Activated effector memory CD4-positive, alpha-beta T cell treated with Interleukin-2 at 50 U/mL for 16 hours (primary cell): ENCODE results near the gene KLF9.
A peak's percentile ranks its signal among the peaks of the same experiment; 100 is the strongest.

Source experiments
- DNase-seq: peaks from one replicate; pipeline ENCODE4 v3.0.0-alpha.2; 2020

Gene KLF9

GRCh38 chr9:70413799-70414775, at the start of gene KLF9:
Gene KLF9, minus strand, starts transcription at chr9:70414657. Its CDS starts 1,294 bp downstream, at chr9:70413363.
- peak; percentile 88 for DNase-seq

- DNase-seq: no peak
These were observed 49.4 kb upstream of the KLF9 start for GRCh38 chr9:70463877-70464276.

- DNase-seq: no peak
These were observed 47.8 kb upstream of the KLF9 start for GRCh38 chr9:70462300-70462699.

DNA sequence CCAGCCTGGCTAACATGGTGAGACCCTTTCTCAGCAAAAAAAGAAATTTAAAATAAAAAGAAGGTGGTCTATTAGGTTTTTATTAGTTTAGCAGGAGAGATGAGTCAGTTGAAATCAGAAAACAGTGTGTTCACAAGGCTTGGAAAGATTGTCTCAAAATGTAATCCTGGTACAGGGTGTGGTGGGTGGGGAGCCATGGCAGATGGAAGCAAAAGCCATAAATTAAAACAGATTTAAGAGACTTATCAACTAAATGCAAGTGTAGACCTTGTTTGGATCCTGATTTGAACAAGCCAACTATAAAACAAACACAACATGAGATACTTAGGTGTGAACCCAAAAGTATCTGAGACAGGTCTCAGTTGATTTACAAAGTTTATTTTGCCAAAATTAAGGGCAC, 42.8 kb upstream of the KLF9 start:
- DNase-seq: no peak

- no peak for DNase-seq
These were observed 41.7 kb upstream of the KLF9 start for GRCh38 chr9:70455993-70456704.

DNA sequence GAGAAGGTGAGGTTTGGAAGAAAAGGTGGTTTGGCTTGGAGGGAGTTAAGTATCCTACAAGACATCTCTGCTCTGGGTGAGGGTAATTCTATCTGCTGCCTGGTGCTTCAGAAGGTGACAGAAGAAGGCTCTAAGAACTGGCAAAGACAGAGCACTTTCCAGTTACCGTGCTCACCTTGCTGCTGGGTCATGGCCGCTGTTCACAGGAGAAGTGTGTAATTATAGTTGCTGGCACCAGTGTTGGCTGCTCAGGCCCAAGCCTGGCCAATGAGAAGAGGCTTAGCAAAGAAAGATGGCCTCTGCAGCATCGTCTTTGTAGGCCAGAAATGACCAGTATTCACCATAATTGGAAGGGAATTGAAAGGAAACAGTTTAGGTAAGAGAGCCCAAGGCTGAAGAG, 37.9 kb upstream of the KLF9 start:
- no peak for DNase-seq

- no peak for DNase-seq
These were observed 37.3 kb upstream of the KLF9 start for GRCh38 chr9:70451765-70452164.

- DNase-seq: no peak
These were observed 36.3 kb upstream of the KLF9 start for GRCh38 chr9:70450738-70451137.

DNA sequence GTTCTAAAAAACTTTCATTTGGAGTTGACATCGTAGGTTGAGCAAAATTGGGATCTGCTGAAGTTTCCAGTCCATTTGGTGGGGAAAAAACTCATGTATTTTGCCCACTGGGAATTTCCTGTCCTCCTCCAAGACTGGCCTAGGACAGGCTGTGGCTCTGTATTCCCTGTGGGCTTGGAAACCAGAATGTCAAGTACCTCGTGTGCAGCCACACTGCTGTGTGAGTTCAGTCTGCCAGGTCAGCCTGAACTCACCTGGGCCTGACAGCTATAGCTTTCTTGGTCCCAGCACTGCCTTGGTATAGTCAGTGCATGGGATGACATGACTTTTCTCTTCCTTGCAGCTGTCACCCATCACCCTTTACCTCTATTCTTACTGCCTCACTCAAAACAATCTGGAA, 35.0 kb upstream of the KLF9 start:
- DNase-seq: no peak

DNA sequence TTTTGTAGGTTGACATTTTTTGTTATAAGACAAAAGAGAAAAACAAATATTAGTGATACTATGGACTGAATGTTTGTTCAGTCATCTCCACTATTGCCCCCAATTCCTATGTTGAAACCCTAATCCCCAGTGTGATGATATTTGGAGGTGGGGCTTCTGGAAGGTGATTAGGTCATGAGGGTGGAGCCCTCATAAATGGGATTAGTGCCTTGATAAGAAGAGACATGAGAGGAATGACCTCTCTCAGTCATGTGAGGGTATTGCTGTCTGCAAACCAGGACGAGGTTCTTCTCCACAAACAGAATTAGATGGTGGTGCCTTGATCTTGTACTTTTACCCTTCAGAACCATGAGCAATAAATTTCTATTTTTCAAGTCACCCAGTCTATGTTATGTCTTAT, 34.5 kb upstream of the KLF9 start:
- DNase-seq: no peak

DNA sequence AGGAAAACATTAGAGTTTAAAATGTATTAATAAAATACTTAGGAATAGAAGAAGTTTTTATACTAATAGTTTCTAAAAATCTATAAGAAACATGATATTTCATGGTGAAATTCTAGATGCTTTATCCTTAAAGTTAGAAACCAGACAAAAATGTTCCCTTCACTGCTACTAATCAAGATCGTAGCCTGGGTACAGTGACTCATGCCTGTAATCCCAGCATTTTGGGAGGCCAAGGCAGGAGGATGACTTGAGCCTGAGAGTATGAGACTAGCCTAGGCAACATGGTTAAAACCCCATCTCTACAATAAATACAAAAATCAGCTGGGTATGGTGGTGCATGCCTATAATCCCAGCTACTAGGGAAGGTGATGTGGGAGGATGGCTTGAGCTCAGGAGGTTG, 30.4 kb upstream of the KLF9 start:
- no peak for DNase-seq

GRCh38 chr9:70442328-70442848, 27.9 kb upstream of the KLF9 start:
- no peak for DNase-seq

DNA sequence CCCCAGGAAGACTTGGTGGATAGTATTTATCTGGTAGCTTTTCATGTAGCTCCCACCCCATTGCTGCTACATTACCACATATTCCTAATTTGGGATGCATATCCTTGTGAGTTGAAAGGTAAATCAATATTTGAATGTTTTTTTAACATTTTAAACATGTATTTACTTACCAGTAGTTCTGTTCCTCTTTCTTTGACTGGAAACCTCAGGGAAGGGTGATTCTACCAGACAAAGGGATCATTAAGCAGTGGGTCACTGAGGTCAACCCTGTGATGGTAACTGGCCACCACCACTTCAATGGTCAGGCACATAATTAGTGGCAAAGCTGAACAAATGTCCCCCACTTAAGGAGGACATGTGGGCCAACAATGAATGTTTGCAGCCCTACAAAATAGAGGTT, 27.2 kb upstream of the KLF9 start:
- DNase-seq: no peak

GRCh38 chr9:70439991-70440706, 25.7 kb upstream of the KLF9 start:
- DNase-seq: no peak

GRCh38 chr9:70438341-70438928, 24.0 kb upstream of the KLF9 start:
- no peak for DNase-seq

DNA sequence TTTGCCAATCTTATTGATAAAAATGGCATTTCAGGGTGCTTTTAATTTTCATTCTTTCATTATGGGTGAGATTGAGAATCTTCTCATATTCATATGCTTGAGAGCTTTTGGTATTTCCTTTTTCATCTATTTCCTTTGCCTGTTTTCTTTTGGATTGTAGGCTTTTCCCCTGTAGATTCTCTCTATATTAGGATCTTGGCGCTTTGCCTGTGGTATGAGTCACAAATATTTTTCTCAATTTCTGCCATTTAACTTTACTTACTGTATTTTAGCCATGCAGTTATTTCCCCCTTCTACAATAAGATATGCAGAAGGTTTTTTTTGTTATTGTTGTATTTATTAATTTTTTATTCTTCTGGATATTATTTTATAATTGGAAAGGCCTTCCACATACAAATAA, 21.5 kb upstream of the KLF9 start:
- DNase-seq: no peak

DNA sequence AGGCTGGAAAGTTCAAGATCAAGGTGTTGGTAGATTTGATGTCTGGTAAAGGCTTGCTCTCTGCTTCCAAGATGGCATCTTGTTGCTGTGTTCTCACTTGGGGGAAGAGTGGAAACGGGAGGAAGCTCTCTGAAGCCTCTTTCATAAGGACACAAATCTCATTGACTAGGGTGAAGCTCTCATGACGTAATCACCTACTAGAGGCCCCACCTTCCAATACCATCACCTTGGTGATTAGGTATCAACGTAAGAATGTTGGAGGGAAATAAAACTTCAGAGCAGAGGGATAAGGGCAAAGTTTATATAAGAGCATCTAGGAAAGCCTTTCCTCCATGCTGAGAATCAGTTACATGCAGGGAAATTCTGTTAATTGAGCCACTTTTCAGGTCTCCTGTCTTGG, 15.4 kb upstream of the KLF9 start:
- no peak for DNase-seq

- no peak for DNase-seq
These were observed 14.3 kb upstream of the KLF9 start for GRCh38 chr9:70428781-70429180.

DNA sequence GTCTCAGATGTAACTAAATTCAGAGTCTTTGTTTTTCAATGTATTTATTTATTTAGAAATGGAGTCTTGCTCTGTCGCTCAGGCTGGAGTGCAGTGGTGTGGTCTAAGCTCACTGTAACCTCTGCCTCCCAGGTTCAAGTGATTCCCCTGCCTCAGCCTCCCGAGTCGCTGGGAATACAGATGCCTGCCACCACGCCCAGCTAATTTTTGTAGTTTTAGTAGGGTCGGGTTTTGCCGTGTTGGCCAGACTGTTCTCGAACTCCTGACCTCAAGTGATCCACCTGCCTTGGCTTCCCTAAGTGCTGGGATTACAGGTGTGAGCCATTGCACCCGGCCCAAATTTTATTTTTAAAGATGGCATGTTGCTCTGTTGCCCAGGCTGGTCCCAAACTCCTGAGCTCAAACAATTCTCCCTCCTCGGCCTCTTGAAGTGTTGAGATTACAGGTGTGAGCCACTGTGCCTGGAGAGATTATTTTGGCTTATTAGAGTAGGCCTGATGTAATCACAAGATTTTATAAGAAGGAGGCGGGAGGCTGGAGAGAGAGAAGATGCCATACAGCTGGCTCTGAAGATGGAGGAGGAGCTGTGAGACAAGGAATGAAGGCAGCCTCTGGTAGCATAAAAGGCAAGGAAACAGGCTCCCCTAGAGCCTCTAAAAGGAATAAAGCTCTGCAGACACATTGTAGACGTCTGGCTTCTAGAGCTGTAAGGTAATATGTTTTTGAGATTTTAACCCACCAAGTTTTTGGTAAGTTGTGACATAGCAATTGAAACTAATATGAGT, 12.9 kb upstream of the KLF9 start:
- no peak for DNase-seq

- DNase-seq: no peak
These were observed 10.7 kb upstream of the KLF9 start for GRCh38 chr9:70425192-70425591.

DNA sequence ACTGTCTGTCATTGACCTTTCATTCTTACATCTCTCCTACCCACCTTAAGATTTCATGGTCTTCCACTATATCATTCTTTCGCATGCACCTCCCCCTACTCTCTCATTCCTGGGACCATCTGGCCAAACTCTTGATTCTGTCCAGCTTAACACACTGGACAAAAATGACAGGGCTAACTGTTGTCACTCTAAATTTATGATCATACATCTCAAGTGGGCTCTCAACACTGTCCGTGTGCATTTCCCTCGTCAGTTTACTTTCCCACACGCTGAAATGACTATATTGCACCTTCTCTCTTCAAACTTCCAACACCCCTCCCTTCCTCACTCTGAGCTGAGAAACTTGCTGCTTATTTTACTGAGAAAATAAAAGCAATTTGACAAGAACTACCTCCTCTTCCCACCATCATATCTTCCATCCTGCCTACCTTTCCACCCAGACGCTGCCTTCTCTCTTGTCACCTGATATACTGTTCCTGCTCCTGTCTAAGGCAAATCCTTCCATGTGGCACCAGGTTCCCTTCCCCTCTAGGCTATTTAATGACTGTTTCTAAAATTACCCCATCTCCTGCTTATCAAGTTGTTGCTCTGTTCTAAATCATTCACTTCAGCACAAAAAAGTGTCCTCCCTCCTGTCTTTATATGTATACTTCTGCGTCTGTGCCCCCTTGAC, 8.1 kb upstream of the KLF9 start:
- DNase-seq: no peak
